Endometrium (tissue), 2 donors: ENCODE data around the gene CD83.
"Not testable (repeated sequence)": the region's sequence is repeated elsewhere in the genome, so short reads cannot be mapped to it uniquely, and the experiment has no call there.

ENCODE experiments used
- FAIRE-seq: peaks from 2 replicates; lab custom pipeline; 2012; peaks lifted over from hg19 to GRCh38; lab: Jason Lieb, UNC
- donor health status: control.
- donor health status: control.

Gene CD83, protein sequence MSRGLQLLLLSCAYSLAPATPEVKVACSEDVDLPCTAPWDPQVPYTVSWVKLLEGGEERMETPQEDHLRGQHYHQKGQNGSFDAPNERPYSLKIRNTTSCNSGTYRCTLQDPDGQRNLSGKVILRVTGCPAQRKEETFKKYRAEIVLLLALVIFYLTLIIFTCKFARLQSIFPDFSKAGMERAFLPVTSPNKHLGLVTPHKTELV

GRCh38 chr6:14117158-14118090, at the start of gene CD83:
Gene CD83, plus strand, starts transcription at chr6:14117772. Its CDS starts 40 bp downstream, at chr6:14117812.
- no peak for FAIRE-seq

DNA sequence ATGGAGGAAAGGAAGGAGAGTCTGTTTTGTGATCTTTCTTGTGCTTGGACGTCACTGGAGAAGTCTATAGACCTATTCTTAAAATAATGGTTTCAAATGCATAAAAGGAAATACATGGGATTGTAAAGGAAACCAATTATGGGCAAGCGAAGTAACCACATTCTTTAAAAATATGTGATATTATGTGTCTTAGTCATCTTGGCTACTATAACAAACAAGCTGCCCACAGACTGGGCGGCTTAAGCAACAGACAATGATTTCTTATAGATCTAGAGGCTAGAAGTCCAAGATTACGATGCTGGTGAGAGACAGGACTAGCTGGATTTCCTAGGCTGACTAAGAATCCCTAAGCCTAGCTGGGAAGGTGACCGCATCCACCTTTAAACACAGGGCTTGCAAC, 49.4 kb upstream of the CD83 start:
- no peak for FAIRE-seq

- FAIRE-seq, result no peak
Observed at GRCh38 chr6:14068623-14069022, 48.9 kb upstream of the CD83 start.

DNA sequence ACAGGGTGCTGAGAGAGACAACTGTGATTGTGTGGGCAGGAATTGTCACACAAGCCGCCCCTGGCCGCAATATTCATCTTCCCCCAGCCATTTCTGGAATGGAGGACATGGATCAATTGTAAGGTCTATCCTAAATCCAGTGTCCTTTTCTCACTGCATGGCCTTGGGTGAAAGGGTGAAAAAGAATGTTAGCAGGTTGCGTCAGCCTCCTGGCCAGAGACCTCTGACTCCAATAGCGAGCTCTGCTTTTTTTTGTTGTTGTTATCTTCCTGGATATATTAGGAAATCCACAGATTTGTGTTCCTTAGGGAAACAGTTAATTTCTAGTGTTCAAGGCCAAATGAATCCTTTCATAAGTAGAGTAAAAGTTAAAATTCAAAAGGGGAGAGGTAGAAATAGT, 47.1 kb upstream of the CD83 start:
- FAIRE-seq, result no peak

- FAIRE-seq, result no peak
Observed at GRCh38 chr6:14072084-14072483, 45.5 kb upstream of the CD83 start.

- not testable (repeated sequence) for FAIRE-seq
Observed at GRCh38 chr6:14073561-14074354, 43.8 kb upstream of the CD83 start.

GRCh38 chr6:14074476-14075094, 43.0 kb upstream of the CD83 start:
- FAIRE-seq, result no peak

- no peak for FAIRE-seq
Observed at GRCh38 chr6:14075095-14075503, 42.5 kb upstream of the CD83 start.

DNA sequence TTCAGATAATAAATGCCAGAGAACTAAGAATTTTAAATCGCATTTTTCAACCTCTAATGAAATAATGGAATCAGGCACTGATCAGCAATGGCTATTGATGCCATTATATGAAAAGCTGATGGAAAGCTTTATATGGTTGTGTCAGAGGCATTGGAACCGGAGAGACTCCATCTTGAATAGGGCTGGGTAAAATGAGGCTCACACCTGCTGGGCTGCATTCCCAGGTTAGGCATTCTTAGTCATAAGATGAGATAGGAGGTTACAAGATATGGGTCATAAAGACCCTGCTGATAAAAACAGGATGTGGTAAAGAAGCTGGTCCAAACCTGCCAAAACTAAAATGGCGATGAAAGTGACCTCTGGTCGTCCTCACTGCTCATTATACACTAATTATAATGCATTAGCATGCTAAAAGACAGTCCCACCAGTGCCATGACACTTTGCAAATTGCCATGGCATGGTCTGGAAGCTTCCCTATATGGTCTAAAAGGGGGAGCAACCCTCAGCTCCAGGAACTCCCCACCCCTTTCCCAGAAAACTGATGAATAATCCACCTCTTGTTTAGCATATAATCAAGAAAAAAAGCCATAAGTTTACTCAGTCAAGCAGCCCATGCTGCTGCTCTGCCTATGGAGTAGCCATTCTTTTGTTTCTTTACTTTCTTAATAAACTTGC, 40.2 kb upstream of the CD83 start:
- no peak for FAIRE-seq

DNA sequence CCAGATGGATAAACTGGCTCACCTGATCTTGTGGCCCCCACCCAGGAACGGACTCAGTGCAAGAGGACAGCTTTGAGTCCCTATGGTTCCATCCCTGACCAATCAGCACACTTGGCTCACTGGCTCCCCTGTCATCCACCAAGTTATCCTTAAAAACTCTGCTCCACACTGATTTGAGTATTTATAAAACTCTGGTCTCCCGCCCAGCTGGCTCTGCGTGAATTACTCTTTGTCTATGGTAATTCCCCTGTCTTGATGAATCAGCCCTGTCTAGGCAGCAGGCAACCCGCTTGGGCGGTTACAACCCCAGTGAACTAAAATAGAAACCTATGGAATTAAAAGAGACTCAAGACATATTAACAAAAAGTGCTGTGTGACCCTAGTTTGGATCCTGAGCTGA, 38.1 kb upstream of the CD83 start:
- no peak for FAIRE-seq

DNA sequence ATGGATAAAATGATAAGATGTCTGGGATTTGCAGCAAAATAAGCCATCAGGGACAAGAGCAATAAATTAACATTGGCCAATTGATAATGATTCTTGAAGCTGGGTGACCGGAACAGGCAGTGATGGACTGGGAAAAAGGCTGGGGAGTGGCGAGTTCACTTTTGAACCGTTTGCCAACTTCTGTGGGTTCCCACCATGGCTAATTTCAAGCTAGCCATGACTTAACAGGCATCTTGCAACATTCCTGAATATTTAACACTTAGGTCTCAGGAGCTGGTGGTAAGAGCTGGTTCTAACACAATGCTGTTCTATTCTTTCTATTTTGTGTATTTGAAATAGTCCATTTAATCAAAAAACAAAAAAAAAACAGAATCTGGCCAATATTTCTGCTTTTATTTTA, 37.6 kb upstream of the CD83 start:
- no peak for FAIRE-seq

- no peak for FAIRE-seq
Observed at GRCh38 chr6:14081126-14081525, 36.4 kb upstream of the CD83 start.

GRCh38 chr6:14082771-14083170, 34.8 kb upstream of the CD83 start:
- FAIRE-seq, result no peak

DNA sequence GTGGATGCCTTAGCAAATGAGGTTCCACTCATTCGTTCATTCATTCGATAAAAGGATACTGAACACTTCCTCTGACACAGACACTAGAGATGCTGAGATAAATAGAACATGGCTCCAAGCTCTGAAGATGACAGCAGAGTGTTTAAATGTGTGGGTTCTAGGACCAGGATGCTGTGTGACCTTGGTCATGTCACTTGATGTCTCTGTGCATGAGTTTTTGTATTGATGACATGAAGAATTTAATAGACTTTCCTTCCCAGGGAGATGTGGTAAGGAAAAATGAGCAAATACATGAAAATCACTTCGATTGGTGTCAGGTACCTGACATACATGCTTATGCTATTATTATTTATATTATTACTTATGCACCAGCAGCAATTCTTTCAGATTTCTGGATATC, 34.3 kb upstream of the CD83 start:
- no peak for FAIRE-seq

- no peak for FAIRE-seq
Observed at GRCh38 chr6:14083751-14084150, 33.8 kb upstream of the CD83 start.

- FAIRE-seq, result no peak
Observed at GRCh38 chr6:14084388-14084787, 33.2 kb upstream of the CD83 start.

GRCh38 chr6:14085176-14085787, 32.3 kb upstream of the CD83 start:
- no peak for FAIRE-seq

DNA sequence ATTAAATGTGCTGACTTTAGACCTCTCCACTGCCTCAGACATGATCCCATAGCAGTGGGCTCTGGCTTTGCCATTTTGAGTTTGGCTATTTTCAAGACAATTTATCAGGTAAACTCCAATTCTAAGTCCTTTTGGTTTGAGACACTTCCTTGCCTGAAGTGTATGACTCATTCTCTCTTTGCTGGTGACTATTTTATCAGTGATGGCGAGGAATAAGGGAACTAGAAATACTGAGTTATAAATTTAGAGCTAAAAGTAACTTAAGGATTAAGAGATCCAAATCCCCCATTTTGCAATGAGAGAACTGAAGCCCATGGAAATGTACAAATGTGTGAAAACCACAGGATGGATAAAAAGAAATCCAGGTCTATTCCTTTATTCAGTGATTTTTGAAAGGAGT, 30.9 kb upstream of the CD83 start:
- no peak for FAIRE-seq

DNA sequence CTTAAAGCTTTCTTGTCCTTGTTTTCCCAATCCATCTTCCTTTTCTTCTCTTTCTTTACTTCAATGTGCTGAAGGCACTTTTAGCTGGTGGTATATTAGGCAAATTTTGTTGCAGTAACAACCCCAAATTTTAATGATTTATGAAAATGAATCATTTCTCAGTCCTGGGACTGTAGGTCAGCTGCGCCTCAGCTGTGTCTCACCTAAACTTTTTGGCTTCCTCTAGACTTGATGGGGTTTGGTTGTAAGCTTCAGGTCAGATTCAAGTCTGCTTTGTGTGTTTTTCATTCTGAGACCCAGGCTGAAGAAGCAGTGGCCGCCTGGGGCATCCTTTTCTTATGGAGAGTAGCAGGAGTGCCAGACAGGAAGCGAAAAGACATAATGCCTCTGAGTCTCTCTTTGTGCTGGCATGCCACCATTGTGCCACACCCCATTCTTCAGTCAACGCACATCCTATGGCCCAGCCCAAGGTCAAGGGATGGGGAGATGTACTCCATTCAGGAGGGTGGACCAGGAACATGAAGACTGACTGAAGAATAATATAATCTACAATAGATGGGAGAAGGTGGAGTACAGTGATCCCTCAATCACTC, 28.9 kb upstream of the CD83 start:
- no peak for FAIRE-seq

DNA sequence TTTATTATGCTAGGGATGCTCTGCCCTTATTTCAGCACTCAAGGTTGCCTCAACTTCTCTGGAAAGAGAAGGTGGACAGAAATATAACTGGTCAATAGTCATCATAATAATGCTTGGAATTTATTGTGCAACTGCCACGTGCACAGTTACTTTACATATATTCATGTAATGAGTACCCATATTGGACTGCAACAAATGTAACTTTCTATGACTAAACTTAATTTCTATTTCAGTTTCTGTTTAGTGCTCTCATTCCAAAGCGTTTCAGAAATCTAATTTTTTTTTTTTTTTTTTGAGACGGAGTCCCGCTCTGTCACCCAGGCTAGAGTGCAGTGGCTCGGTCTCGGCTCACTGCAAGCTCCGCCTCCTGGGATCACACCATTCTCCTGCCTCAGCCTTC, 28.3 kb upstream of the CD83 start:
- no peak for FAIRE-seq
